HG03354 (cell line): ENCODE measurements around the gene C1orf174.
A peak's percentile ranks its signal among the peaks of the same experiment; 100 is the strongest.
"Not testable (repeated sequence)": the region's sequence is repeated elsewhere in the genome, so short reads cannot be mapped to it uniquely, and the experiment has no call there.

Experiments
- ATAC-seq: cut with Tn5 transposase; IDR thresholded peaks from one replicate; pipeline ENCODE4 v1.9.1; 2021; ENCODE audit warnings: mild to moderate bottlenecking; ENCODE audit not compliant: unreplicated experiment, poor library complexity, severe bottlenecking

The C1orf174 gene

DNA sequence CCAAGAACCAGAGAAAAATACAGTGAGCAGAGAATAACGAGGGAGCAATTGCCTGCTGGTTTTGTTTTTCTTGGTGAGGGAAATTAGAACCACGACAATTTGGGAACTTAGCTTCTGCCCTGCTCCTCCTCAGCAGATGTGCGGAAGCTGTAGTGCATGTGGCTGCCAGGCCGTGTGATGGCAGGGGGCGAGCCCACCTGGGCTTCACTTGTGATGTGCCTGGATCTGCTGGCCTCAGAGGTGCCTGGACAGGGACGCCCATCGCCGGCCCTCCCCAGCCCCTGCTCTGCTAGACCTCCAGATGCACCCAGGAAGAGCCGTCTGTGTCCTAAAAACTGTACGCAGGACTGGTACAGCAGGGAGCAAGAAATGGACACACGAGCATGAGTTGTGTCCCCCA is 28.5 kb upstream of the C1orf174 start:
- ATAC-seq, result no peak

DNA sequence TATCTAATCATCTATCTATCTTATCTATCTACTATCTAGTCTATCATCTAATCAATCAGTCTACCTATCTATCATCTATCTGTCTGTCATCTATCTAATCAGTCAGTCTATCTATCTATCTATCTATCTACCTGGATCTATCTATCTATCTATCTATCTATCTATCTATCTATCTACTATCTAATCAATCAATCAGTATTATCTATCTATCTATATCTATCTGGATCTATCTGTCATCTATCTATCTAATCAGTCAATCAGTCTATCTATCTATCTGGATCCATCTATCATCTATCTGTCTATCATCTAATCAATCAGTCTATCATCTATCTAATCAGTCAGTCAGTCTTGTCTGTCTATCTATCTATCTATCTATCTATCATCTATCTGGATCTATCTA is 26.9 kb upstream of the C1orf174 start:
- no peak for ATAC-seq

DNA sequence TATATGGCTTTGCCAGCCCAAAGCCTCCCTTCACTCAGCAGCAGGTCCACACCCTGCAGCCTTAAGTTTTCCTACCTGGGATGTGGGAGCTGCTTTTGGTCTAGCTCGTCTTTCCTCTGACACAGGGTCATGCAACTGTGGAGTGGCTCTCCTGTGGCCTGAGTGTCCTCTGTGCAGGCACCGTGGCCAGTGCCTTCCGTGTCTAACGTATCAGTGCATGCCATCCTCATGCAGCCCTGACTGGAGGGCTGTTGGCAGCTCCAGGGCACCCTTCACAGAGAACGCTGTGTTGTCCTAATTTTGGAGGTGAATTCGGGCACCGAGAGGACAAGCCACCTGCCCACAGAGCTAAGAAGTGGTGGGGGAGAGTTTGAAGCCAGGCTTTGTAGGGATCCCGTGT is 25.7 kb upstream of the C1orf174 start:
- no peak for ATAC-seq

DNA sequence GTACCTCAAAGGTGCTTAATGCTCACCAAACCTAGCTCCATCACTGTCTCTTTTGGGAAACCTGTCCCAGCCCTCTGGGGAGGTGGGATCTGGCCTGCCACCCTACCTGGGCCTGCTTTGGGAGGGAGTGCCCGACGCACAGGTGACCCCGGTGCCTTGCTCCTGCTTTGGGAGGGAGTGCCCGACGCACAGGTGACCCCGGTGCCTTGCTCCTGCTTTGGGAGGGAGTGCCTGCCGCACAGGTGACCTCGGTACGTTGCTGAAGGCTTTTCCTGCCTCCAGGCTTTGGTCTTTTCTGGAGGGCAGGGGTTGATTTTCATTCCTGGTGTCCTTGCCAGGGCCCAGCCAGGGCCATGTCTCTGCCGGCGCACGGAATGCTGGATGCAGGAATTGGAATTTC is 25.2 kb upstream of the C1orf174 start:
- ATAC-seq, result no peak

DNA sequence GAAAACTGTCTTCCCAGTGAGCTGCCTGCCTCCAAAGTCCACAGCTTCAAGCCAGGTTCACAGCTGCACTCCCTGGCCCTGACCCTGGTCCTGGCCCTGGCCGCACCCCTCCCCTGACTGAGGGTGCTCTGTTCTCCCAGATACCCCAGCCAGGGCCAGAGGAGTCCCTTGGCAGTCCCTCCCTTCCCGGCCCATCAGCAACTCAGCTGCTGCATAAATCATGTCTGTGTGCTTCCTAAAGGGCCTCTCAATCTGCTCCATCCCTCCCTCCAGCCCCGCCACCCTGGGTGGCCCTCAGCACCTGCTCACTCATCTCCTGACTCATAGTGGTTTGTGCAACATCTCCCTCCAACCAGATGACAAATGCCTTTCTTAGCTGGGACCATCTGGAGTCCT is 24.8 kb upstream of the C1orf174 start:
- no peak for ATAC-seq

DNA sequence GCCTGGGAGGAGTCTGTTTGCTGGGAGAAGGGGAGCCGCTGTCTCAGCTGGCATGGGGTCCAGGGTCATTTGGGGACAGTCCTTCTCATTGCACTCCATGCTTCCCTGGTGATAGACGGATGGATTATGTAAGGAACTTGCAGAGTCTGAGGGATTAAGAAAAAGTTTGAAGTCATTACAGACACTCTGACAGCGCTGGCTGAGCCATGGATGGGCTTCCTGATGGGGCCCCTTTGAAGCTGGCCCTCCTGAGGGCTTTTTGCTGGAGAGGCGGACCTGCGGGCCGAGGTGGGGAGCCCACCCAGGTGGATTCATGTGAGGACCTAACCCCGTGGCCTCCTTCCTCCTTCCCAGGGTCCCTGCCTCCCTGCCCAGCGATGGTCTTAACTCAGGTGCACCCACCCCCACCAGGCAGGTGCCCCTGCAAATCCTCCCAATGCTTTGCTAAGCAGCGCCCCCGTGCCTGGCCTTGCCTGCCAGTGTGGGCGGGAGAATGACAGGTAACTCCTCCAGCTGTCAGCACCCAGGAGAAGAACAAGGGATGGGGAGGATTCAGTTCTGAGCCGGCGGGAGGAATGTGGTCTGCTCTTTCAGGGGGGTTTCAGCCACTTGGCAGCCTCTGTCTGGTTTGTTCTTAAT is 24.2 kb upstream of the C1orf174 start:
- no peak for ATAC-seq

DNA sequence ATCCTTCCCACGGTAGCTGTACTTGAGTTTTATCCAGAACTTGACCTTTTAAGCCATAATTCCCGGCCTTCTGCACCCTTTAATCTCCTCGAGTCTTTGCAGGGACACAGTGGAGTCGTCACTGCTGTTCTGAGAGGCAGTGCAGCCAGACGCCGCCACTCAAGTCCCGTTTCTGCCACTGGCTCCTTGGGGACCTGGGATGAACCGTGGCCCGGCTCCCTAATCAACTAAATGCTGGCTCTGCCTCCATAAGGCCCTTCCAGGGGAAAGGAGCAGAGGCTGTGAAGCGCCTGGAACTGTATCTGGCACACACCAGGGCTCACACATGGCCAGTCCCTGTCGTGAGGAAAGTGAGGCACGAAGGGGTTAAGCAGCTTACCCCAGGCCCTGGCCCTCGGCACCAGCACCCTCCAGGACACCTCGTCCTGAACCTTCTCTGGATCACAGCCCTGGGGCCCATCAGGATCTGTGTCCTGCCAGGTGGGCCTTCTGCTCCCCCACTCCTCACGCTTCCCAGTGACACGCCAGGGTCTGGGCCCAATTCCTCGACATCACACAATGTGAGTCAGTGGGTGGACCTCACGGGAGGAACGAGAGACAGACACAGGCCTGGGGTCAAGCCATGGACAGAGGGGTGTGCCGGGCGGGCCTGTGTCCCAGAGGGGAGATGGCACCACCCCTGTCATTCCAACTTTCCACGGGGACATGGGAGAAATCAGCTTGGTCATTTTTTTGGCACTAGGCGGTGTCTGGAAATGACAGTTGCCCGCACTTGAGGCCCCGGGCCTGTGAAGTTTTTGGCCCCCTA is 23.5 kb upstream of the C1orf174 start:
- no peak for ATAC-seq

DNA sequence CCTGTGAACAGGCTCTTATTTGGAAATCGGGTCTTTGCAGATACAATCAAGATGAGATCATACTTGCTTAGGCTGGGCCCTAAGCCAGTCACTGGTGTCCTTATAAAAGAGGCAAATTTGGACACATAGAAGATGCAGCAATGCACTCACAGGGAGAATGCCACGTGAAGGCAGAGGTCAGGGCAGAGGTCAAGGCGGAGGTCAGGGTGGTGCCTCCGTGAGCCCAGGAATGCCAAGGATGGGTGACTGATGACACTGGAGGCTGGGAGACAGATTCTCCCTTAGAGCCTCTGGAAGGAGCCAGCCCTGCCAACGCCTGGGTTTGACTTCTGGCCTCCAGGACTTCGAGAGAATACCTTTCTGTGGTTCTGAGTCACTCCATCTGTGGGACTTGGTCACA is 22.8 kb upstream of the C1orf174 start:
- no peak for ATAC-seq

DNA sequence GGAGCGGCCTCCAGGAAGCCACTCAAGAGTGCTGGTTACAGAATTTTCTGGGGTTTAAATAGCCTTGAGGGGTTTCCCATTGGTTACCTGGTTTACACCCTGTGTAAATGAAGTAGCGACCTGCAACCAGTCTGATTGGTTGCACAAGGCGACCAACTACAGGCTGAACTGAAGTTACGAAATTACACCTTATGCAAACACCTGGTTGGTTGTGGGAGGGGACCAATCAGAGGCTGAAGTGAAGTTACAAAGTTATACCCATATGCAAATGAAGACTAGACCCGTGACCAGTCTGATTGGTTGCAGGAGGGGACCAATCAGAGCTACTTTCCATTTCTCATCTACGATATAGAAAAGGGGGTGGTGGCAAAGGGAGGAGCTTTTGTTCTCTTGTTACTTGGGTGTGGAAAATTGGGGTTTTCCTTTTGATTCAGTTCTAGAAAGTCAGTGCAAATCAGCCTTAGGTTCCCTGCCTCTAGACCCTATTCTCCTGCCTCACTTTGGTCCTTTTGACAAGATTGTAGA is 22.2 kb upstream of the C1orf174 start:
- ATAC-seq, result peak; percentile 38

DNA sequence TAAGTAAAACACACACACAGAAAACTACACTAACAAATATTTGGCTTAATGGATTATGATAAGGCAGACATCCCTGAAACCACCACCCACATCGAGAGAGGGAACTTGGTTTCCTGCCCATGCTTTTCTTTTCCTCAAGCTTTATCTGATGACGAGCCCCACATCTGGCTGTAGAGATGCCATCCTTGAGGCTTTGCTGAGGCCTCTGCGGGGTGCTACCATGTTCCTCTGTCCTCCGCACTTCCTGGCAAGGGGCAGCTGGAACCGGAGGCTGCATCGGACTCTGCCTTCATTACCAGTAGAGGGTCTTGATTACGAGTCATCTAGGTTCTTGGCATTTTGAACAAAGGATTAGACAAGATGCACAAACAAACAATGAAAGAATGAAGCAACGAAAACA is 21.7 kb upstream of the C1orf174 start:
- ATAC-seq, result no peak

DNA sequence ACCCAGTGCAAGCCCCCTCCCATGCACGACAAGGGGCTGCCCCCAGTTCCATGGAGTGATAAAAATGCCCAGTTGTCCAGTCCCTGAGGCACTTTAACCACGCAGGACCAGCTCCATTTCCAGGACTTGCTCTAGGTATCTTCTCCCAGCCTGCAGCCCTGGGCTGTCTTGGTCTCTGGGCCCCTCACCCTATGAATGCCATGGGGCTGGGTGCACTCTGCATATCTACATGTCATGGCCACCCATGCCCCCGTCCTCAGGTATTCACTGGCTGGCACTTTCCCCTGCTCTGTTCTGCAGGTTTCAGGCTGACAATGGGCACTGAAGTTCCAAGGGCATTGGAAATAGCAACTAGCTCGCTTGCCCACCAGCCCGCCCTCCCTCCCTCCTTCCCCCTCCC is 19.6 kb upstream of the C1orf174 start:
- no peak for ATAC-seq

DNA sequence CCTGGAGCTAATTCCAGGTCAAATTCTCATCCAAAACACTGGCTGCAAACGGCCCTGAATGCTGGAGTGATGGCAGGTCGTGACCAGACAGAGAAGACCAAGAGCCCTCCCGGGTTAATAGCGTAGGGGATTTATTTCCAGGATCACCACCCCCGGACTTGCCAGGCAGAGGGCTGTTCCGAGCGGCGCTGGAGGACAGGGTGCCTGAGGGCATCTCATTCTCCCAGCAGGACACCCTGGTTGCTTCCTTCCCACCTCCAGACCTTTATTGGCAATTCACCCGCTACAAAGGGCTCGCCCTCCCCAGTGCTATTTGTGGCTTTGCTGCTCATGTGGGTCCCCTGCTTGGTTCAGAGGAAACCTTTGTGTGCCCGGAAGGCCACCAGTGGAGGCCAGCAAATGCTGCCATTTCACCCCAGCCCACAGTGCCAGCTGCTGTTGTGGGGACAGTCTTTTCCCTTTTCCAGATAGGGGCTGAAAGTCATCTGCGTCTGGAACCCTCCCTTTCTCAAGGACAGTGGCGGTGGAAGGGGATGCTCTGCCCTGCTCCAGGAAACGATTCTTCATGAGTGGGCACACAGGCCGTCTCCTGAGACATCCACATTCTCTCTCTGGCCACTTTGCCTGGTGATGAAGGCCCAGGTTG is 19.0 kb upstream of the C1orf174 start:
- no peak for ATAC-seq

DNA sequence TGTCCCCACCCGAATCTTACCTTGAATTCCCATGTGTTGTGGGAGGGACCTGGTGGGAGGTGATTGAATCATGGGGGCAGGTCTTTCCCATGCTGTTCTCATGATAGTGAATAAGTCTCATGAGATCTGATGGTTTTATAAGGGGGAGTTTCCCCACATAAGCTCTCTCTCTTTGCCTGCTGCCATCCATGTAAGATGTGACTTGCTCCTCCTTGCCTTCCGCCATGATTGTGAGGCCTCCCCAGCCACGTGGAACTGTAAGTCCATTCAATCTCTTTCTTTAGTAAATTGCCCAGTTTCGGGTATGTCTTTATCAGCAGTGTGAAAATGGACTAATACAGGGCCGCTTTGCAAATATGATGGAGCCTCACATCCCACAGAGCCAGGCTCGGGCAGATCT is 18.3 kb upstream of the C1orf174 start:
- ATAC-seq, result not testable (repeated sequence)

DNA sequence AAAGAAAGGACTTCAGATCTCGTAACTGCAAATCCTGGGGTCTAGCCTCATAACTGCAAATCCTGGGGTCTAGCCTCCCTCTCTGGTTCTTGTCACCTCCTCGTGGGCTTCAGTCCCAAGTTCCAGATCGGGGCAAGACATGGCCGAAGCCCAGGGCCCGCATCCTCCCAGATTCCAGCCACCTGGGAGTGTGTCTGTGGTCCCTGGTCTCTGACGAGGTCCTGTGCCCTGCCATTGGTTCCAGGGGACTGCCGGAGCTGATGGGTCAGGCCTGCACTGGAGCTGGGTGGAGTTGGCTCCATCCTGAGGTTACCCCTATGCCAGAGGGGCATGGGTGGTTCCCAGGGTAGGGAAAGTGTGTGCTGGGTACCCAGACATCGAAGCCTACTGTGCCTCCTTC is 17.7 kb upstream of the C1orf174 start:
- no peak for ATAC-seq

DNA sequence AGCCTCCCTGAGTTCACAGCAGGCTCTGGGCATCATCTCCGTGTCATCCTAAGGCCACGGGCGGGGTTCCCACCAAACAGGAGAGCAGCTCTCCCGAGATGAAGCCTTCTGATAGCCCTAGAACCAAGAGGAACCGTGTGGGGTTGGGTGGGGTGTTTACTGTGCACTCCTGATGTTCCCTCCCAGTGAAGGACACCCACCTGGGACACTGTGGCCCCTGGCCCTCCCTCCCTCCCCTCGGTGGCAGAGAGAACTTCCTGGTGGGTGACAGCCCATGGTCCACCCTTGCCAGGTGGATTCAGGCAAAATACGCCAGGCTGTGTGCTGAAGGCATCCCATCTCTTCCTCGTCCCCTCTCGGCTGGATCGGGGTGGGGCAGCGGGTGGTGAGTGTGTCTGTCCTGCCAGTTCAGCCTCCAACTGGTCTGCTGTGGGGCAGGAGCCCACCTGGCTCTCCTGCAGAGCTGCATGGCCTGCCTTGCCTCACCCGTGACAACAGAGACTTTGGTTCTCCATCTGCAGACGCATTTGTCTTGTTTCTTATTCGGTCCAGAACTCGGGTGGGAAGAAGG is 15.6 kb upstream of the C1orf174 start:
- no peak for ATAC-seq

DNA sequence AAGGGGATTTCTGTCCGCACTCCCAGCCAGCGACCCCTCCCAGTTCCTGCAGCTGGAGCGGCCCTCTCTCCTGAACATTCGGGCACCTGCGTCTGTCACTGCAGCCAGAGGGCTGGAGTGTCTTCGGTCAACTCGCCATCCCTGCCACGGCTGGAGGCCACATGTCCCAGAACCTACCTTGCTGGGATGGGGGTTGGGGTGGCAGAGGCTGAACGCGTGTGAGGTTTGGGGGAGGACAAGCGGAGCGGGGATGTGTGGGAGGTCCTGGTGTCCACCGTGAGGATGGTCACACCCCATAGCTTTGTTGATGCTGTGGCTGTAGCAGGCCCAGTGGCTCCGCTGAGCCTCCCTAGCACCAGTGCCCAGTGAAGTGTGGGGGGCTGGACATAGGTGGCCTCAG is 14.8 kb upstream of the C1orf174 start:
- ATAC-seq, result no peak

DNA sequence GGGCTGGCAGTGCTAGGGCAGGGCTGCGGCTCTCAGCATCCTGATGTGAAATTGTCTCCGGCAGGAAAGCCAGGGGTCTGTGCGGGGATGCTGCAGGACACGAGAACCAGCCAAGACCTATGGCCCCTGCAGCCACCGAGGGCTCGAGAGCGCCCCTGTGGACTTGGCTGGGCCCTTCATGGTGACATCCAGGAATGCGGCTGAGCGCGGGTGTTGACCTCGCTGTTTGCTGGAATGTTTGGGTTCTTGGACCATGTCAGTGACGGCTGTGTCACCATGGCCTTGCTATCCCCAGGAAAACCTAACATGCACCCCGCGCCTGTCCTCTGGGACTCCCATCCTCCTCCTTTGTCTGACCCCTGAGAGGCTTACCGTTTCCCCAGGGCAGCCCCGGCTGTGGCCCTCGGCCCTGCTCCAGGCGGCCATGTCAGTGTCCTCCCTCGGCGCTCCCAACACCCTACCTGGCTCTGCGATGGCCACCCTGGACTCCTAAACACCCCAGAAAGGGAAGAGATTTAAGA is 14.3 kb upstream of the C1orf174 start:
- ATAC-seq, result no peak

DNA sequence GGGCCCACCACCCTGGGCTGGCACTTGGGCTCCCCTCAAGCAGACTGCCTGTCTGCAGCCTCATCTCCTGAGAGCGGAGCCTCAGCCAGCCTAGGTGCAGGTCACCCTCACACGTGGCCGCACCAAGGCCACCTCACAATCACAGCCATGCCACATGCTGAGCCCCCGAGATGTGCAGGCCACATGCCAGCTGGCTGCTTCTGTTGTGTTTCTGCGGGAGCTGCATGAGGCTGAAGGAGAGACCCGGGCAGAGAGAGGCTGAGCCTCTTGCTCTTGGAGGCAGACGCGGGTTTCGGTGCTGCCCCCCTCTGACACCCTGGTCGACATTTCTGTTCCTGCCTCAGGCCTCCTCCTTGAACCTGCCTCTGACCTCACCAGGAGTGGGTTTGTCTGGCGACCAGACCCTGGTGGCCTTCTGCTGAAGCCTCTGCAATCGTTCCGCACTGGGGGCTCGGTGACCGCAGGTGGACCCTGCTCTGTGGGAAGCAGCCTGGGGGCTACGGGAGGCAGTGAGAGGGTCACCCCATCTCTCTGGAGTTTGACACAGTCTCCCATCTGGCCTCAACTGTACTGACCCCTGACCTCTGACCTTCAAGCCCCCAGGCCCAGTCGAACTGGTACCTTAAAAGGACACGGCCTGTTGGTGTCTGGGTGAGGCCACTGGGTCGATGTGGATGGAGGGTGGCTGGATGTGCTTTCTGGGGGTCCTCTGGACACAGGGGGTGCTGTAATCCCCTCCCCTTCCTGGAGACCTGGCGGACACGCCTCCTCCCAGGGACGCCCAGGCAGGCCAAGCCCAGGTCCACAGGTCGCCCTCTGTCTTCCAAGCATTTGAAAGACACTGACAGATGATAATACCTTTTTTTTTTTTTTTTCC is 13.0 kb upstream of the C1orf174 start:
- ATAC-seq, result no peak

DNA sequence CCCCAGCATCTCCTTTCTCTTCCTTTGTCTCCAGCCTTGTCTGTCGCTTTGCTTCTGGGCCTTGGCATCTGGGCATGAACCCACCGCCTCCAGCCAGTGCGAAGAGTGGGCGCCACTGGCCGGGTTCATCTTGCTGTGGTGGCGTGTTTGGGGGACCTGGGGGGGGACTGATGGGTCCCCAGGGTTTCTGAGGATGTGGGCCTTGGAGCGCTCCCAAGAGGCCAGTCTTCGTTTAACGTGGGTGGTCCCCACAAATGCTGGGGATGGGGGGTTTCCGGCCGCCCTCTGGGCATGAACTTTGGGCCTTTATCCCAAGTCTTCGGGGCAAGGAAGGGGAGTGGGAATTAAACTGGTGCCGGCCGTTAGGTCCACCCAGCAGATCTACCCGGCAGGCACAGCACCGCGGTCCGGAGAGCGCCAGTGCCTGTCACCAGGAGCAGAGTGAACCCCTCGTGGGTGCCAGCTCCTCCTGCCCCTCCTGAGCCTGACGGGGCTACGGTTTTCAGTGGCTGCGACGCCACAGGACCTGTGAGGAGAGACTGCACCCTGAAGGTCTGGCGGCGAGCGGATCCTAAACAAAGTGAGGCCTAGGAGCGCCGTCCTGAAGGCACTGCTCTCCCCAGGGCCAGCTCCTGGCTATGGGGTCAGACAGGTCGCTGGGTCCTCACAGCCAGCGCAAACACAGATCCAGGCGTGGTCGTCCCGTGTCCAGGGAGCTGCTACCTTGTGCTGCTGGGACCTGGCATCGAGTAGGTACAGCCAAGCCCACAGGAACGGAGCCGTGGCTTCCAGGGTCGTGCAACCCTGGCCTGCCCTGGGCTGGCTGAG is 12.1 kb upstream of the C1orf174 start:
- ATAC-seq, result no peak
